IMR-90 (cell line): ENCODE data around the gene ATL2. TPM values are rescaled to one million over a fixed set of nuclear protein-coding genes. Genes with fewer than 3 reads are reported as not detected.

Experiments
- ATAC-seq: fragments of 200-7000 bp; cut with Tn5 transposase; 2 replicates; pipeline ENCODE4 v1.9.1; 2020; ENCODE audit warnings: low read depth, mild to moderate bottlenecking, moderate library complexity
- BruUV-seq: library from RNA; stranded (reverse); fragments of 400-500 nt; replicated peaks from 2 replicates; lab custom pipeline; 2021; lab: Mats Ljungman, UMichigan
- CTCF ChIA-PET: fragments of 300-600 bp; formaldehyde crosslinking; extraction: SDS; loops from one replicate; lab custom pipeline; 2021; ENCODE audit warnings: antibody characterized with exemption; lab: Yijun Ruan, JAX
- POLR2A ChIA-PET: fragments of 300-600 bp; sonication (Branson Sonifier 250); formaldehyde crosslinking; loops from one replicate; lab custom pipeline; 2022; ENCODE audit warnings: antibody characterized with exemption; ENCODE audit not compliant: unreplicated experiment; lab: Charles Lee
- DNase-seq: peaks from one replicate; pipeline ENCODE4 v3.0.0; 2013
- H2AFZ ChIP-seq: replicated peaks from 2 replicates; pipeline ENCODE3; 2013; ENCODE audit warnings: low read length, mild to moderate bottlenecking; ENCODE audit not compliant: poor library complexity
- H2AK5ac ChIP-seq: 2 replicates; pipeline ENCODE4 v1.6.1; 2013; ENCODE audit warnings: low read depth, low read length, inconsistent platforms
- H2AK9ac ChIP-seq: replicated peaks from 2 replicates; pipeline ENCODE3; 2013; ENCODE audit warnings: mild to moderate bottlenecking, low read depth, low read length, moderate library complexity; ENCODE audit not compliant: poor library complexity
- H2BK120ac ChIP-seq: 2 replicates; pipeline ENCODE4 v1.6.1; 2013; ENCODE audit warnings: low read depth, low read length, inconsistent platforms
- H2BK15ac ChIP-seq: 3 replicates; pipeline ENCODE4 v1.6.1; 2013; ENCODE audit warnings: low read depth, low read length, inconsistent platforms
- H2BK20ac ChIP-seq: 2 replicates; pipeline ENCODE4 v1.6.1; 2013; ENCODE audit warnings: low read depth, mild to moderate bottlenecking, inconsistent platforms, low read length, moderate library complexity
- H2BK5ac ChIP-seq: 2 replicates; pipeline ENCODE4 v1.6.1; 2013; ENCODE audit warnings: mild to moderate bottlenecking, low read depth, low read length, inconsistent platforms; ENCODE audit not compliant: poor library complexity, severe bottlenecking
- H3K14ac ChIP-seq: replicated peaks from 2 replicates; pipeline ENCODE4 v1.6.1; 2013; ENCODE audit warnings: low read depth, low read length, inconsistent platforms
- H3K18ac ChIP-seq: 2 replicates; pipeline ENCODE4 v1.6.1; 2013; ENCODE audit warnings: low read depth, low read length, control low read depth
- H3K23ac ChIP-seq: 2 replicates; pipeline ENCODE4 v1.6.1; 2013; ENCODE audit warnings: low read depth, low read length, inconsistent platforms
- H3K27ac ChIP-seq: 2 replicates; pipeline ENCODE4 v1.5.1; 2013; ENCODE audit warnings: mild to moderate bottlenecking, control low read depth, low read length; ENCODE audit not compliant: insufficient read depth
- H3K27me3 ChIP-seq: 2 replicates; pipeline ENCODE4 v1.6.1; 2013; ENCODE audit warnings: low read length; ENCODE audit not compliant: control insufficient read depth, insufficient read depth
- H3K36me3 ChIP-seq: 2 replicates; pipeline ENCODE4 v1.6.1; 2013; ENCODE audit warnings: low read length, mixed read lengths; ENCODE audit not compliant: control insufficient read depth, insufficient read depth
- H3K4ac ChIP-seq: 2 replicates; pipeline ENCODE4 v1.6.1; 2013; ENCODE audit warnings: low read depth, low read length, inconsistent platforms
- H3K4me1 ChIP-seq: 2 replicates; pipeline ENCODE4 v1.6.1; 2013; ENCODE audit warnings: low read length, mixed read lengths; ENCODE audit not compliant: control insufficient read depth, insufficient read depth
- H3K4me2 ChIP-seq: 2 replicates; pipeline ENCODE4 v1.6.1; 2013; ENCODE audit warnings: low read depth, mild to moderate bottlenecking, control low read depth, low read length, moderate library complexity
- H3K4me3 ChIP-seq: 2 replicates; pipeline ENCODE4 v1.5.1; 2013; ENCODE audit warnings: low read depth, mild to moderate bottlenecking, control low read depth, low read length, moderate library complexity; ENCODE audit not compliant: insufficient read depth
- H3K56ac ChIP-seq: 2 replicates; pipeline ENCODE4 v1.6.1; 2013; ENCODE audit warnings: low read length, inconsistent platforms; ENCODE audit not compliant: insufficient read depth; ENCODE audit errors: extremely low read depth
- H3K79me1 ChIP-seq, 2 experiments: 2 replicates each; pipeline ENCODE4 v1.6.1; 2013; ENCODE audit warnings: low read length in 2 of 2, inconsistent platforms in 1 of 2, low read depth in 1 of 2
- H3K9ac ChIP-seq: 2 replicates; pipeline ENCODE4 v1.6.1; 2013; ENCODE audit warnings: low read depth, low read length, control low read depth
- H3K9me1 ChIP-seq: 2 replicates; pipeline ENCODE4 v1.6.1; 2013; ENCODE audit warnings: low read length, inconsistent platforms; ENCODE audit not compliant: insufficient read depth
- H3K9me3 ChIP-seq: 2 replicates; pipeline ENCODE4 v1.6.1; 2013; ENCODE audit warnings: low read length; ENCODE audit not compliant: control insufficient read depth, insufficient read depth
- H4K20me1 ChIP-seq: 2 replicates; pipeline ENCODE4 v1.6.1; 2013; ENCODE audit warnings: low read length, inconsistent platforms; ENCODE audit not compliant: insufficient read depth
- H4K5ac ChIP-seq: 2 replicates; pipeline ENCODE4 v1.6.1; 2013; ENCODE audit warnings: mild to moderate bottlenecking, low read depth, low read length, control low read depth
- H4K8ac ChIP-seq, 2 experiments: 2 replicates each; pipeline ENCODE4 v1.6.1; 2013; ENCODE audit warnings: low read depth in 2 of 2, low read length in 2 of 2, control low read depth in 1 of 2, inconsistent platforms in 1 of 2
- H4K91ac ChIP-seq: 2 replicates; pipeline ENCODE4 v1.6.1; 2013; ENCODE audit warnings: low read depth, low read length, inconsistent platforms; ENCODE audit not compliant: insufficient read depth
- BHLHE40 ChIP-seq: fragments of 150-350 bp; IDR thresholded peaks from 2 replicates; pipeline ENCODE4 v1.6.1; 2016; ENCODE audit warnings: mild to moderate bottlenecking, low read depth, low read length
- CEBPB ChIP-seq: IDR thresholded peaks from 2 replicates; pipeline ENCODE4 v1.6.1; 2012; ENCODE audit warnings: low read depth, low read length, improper control_type of control experiment
- CHD1 ChIP-seq: IDR thresholded peaks from 2 replicates; pipeline ENCODE4 v1.6.1; 2012; ENCODE audit warnings: low read depth, low read length, improper control_type of control experiment
- FOS ChIP-seq: fragments of 150-350 bp; IDR thresholded peaks from 2 replicates; pipeline ENCODE4 v1.6.1; 2016; ENCODE audit warnings: low read depth, low read length
- MAFK ChIP-seq: IDR thresholded peaks from 2 replicates; pipeline ENCODE4 v1.6.1; 2012; ENCODE audit warnings: low read depth, low read length, improper control_type of control experiment
- MAZ ChIP-seq: IDR thresholded peaks from 2 replicates; pipeline ENCODE4 v1.6.1; 2012; ENCODE audit warnings: low read depth, mild to moderate bottlenecking, low read length, improper control_type of control experiment, moderate library complexity, borderline replicate concordance
- MXI1 ChIP-seq: IDR thresholded peaks from 2 replicates; pipeline ENCODE4 v1.6.1; 2012; ENCODE audit warnings: low read depth, mild to moderate bottlenecking, low read length, moderate library complexity, borderline replicate concordance
- NFE2L2 ChIP-seq: fragments of 150-350 bp; IDR thresholded peaks from 2 replicates; pipeline ENCODE4 v1.6.1; 2016; ENCODE audit warnings: low read depth, mild to moderate bottlenecking, low read length
- POLR2A ChIP-seq: IDR thresholded peaks from 2 replicates; pipeline ENCODE4 v1.6.1; 2012; ENCODE audit warnings: mild to moderate bottlenecking, low read depth, low read length
- RAD21 ChIP-seq: IDR thresholded peaks from 2 replicates; pipeline ENCODE4 v1.6.1; 2012; ENCODE audit warnings: low read length, improper control_type of control experiment
- RCOR1 ChIP-seq: IDR thresholded peaks from 2 replicates; pipeline ENCODE4 v1.6.1; 2012; ENCODE audit warnings: mild to moderate bottlenecking, low read length, improper control_type of control experiment; ENCODE audit not compliant: insufficient replicate concordance
- RFX5 ChIP-seq: IDR thresholded peaks from 2 replicates; pipeline ENCODE4 v1.8.0; 2012; ENCODE audit warnings: low read depth, mild to moderate bottlenecking, low read length, moderate library complexity
- SMC3 ChIP-seq: fragments of 150-350 bp; IDR thresholded peaks from 2 replicates; pipeline ENCODE4 v1.6.1; 2016; ENCODE audit warnings: low read depth, mild to moderate bottlenecking, antibody characterized with exemption, low read length, moderate library complexity
- USF2 ChIP-seq: fragments of 150-350 bp; IDR thresholded peaks from 2 replicates; pipeline ENCODE4 v1.6.1; 2017; ENCODE audit warnings: mild to moderate bottlenecking, antibody characterized with exemption, low read length, low read depth
- WGBS, 2 experiments: methylation state at CpG; one replicate each; pipeline versions ENCODE4 v1.1.5 to v1.1.7; 2013; ENCODE audit warnings: missing lambda C conversion rate in 2 of 2; ENCODE audit not compliant: insufficient read length in 1 of 2; ENCODE audit errors: extremely low coverage in 2 of 2; 5-methylcytosine and 5-hydroxymethylcytosine counted together
- dilution Hi-C: fragments of 300-500 bp; cut with HindIII; formaldehyde crosslinking; loops from one replicate; pipeline ENCODE4 v1.14.3; 2018; ENCODE audit warnings: low sequenced_read_pairs; ENCODE audit not compliant: unreplicated experiment
- in situ Hi-C: fragments of 300-500 bp; cut with MboI; formaldehyde crosslinking; loops from 3 replicates; pipeline ENCODE4 v1.14.3; 2019; ENCODE audit warnings: low sequenced_read_pairs, inconsistent platforms, mixed read lengths
- intact Hi-C: fragments of 100-400 bp; cut with micrococcal nuclease; formaldehyde crosslinking; loops from 2 replicates; pipeline ENCODE4 v1.10.0; 2022
- polyA plus RNA-seq, 3 experiments: library from polyadenylated mRNA; depleted of rRNA; stranded (reverse); fragments of >200 nt; gene quantifications; 2 replicates each; pipeline ENCODE4 v1.2.3, GENCODE V29; 2012; ENCODE audit warnings: low replicate concordance in 1 of 3
- total RNA-seq: library from RNA; depleted of rRNA; stranded (reverse); fragments of >200 nt; gene quantifications from 2 replicates; pipeline ENCODE4 v1.2.3, GENCODE V29; 2012
- TF ChIP-seq, protein P1 (sequence below): conservative IDR thresholded peaks from 2 replicates; pipeline ENCODE4 v1.5.1; 2012; ENCODE audit warnings: mild to moderate bottlenecking, low read depth, low read length, improper control_type of control experiment
- TF ChIP-seq, protein P2 (sequence below): fragments of 150-350 bp; IDR thresholded peaks from 2 replicates; pipeline ENCODE4 v1.6.1; 2016; ENCODE audit warnings: low read depth, mild to moderate bottlenecking, low read length, moderate library complexity, borderline replicate concordance

ATL2 gene
- total and polyA plus RNA-seq, 2 of the 4 experiments (the other 2 are of a cell fraction), result 16.0 to 62.6 TPM

GRCh38 chr2:38360177-38360576 is 16.9 kb downstream of the ATL2 start:
- dilution Hi-C loops, result no loop called here
- CTCF ChIA-PET, result no interaction called here
- intact Hi-C loops, result no loop called here

More at GRCh38 chr2:38360177-38360576, 16.9 kb downstream of the ATL2 start:
- Histone ChIP-seq H3K9ac (no peak overlapping the region), H3K14ac (no peak overlapping the region), H3K4ac (no peak overlapping the region), H2BK20ac (no peak overlapping the region), H3K4me1 (no peaks in the 10 kb centered on the region), H4K8ac (no peak overlapping the region), H2AFZ (no peak overlapping the region), H4K20me1 (no peaks in the 10 kb centered on the region; the same call in 1 of the 2 replicates), H3K4me2 (no peak overlapping the region), H3K18ac (no peak overlapping the region), H3K56ac (no peak overlapping the region), H3K4me3 (no peak overlapping the region), H3K27ac (no peak overlapping the region), H2AK9ac (no peak overlapping the region), H3K9me1 (no peaks in the 10 kb centered on the region), H3K36me3 (no peaks in the 10 kb centered on the region), H2BK120ac (no peak overlapping the region), H4K5ac (no peak overlapping the region), H3K79me1 (peaks cover 23 to 36% of the 10 kb centered on the region in 2 experiments), H3K23ac (no peak overlapping the region), H2BK15ac (no peak overlapping the region), H2BK5ac (no peak overlapping the region), H4K91ac (no peak overlapping the region), H3K9me3 (no peaks in the 10 kb centered on the region), H2AK5ac (no peak overlapping the region), H3K27me3 (no peaks in the 10 kb centered on the region)
- in situ Hi-C loops, result no loop called here
- POLR2A ChIA-PET, result no interaction called here
- BruUV-seq, result no TSS peak
- TF ChIP-seq POLR2A, result no peak
- no peak for TF ChIP-seq MAZ
- no peak for TF ChIP-seq RFX5
- no peak for TF ChIP-seq FOS
- no peak for TF ChIP-seq RCOR1
- TF ChIP-seq SMC3, result no peak
- no peak for TF ChIP-seq NFE2L2
- TF ChIP-seq MXI1, result no peak
- TF ChIP-seq CEBPB, result no peak
- no peak for TF ChIP-seq BHLHE40
- TF ChIP-seq CHD1, result no peak
- TF ChIP-seq, protein P1, sequence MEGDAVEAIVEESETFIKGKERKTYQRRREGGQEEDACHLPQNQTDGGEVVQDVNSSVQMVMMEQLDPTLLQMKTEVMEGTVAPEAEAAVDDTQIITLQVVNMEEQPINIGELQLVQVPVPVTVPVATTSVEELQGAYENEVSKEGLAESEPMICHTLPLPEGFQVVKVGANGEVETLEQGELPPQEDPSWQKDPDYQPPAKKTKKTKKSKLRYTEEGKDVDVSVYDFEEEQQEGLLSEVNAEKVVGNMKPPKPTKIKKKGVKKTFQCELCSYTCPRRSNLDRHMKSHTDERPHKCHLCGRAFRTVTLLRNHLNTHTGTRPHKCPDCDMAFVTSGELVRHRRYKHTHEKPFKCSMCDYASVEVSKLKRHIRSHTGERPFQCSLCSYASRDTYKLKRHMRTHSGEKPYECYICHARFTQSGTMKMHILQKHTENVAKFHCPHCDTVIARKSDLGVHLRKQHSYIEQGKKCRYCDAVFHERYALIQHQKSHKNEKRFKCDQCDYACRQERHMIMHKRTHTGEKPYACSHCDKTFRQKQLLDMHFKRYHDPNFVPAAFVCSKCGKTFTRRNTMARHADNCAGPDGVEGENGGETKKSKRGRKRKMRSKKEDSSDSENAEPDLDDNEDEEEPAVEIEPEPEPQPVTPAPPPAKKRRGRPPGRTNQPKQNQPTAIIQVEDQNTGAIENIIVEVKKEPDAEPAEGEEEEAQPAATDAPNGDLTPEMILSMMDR, result no peak
- TF ChIP-seq, protein P2, sequence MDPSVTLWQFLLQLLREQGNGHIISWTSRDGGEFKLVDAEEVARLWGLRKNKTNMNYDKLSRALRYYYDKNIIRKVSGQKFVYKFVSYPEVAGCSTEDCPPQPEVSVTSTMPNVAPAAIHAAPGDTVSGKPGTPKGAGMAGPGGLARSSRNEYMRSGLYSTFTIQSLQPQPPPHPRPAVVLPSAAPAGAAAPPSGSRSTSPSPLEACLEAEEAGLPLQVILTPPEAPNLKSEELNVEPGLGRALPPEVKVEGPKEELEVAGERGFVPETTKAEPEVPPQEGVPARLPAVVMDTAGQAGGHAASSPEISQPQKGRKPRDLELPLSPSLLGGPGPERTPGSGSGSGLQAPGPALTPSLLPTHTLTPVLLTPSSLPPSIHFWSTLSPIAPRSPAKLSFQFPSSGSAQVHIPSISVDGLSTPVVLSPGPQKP, result no peak
- no peak for TF ChIP-seq MAFK
- TF ChIP-seq USF2, result no peak
- no peak for TF ChIP-seq RAD21
- ATAC-seq, result no peak
- DNase-seq, result no peak
- WGBS, 2 experiments, result no CpG with 5 or more reads among the region's 2 CpGs
